ENCODE measurements around the gene DCTN4.

GRCh38 chr5:150766251-150766650 lies 7.4 kb upstream of the DCTN4 start:
- no peak for TF ChIP-seq CTCF (IDR thresholded peaks at IDR 0.05 in 4 of 5, conservative IDR thresholded peaks at IDR 0.05 in 1 of 5)
- TF ChIP-seq POLR2A (IDR thresholded peaks at IDR 0.05) = no peak

Data from gastrocnemius medialis (tissue), 4 donors.